Ramos (cell line): ENCODE measurements around the gene ELN.

Experiments
- in situ Hi-C: fragments of 300-500 bp; cut with MboI; formaldehyde crosslinking; loops from one replicate; pipeline ENCODE4 v1.14.3; 2022; ENCODE audit warnings: low sequenced_read_pairs; ENCODE audit not compliant: unreplicated experiment

ELN gene

GRCh38 chr7:74082770-74083116, 54.8 kb downstream of the ELN start:
- in situ Hi-C loops = no loop called here

GRCh38 chr7:74083117-74083876, 55.3 kb downstream of the ELN start, which contains the start of gene LIMK1:
Gene LIMK1 (plus strand): TSS chr7:74083804. CDS start chr7:74083991, 187 bp downstream.
- in situ Hi-C loops = no loop called here

- in situ Hi-C loops = no loop called here
Measured at GRCh38 chr7:74083928-74084721, 56.2 kb downstream of the ELN start.

- in situ Hi-C loops = no loop called here
Measured at GRCh38 chr7:74084722-74085578, 57.0 kb downstream of the ELN start.

- in situ Hi-C loops = no loop called here
Measured at GRCh38 chr7:74087791-74088453, 59.9 kb downstream of the ELN start.

GRCh38 chr7:74092321-74092963, 64.5 kb downstream of the ELN start:
- in situ Hi-C loops = no loop called here

- in situ Hi-C loops = no loop called here
Measured at GRCh38 chr7:74092964-74093471, 65.0 kb downstream of the ELN start.

- in situ Hi-C loops = no loop called here
Measured at GRCh38 chr7:74093671-74094223, 65.8 kb downstream of the ELN start.

- in situ Hi-C loops = no loop called here
Measured at GRCh38 chr7:74094224-74095101, 66.5 kb downstream of the ELN start.

GRCh38 chr7:74095135-74095534, 67.2 kb downstream of the ELN start:
- in situ Hi-C loops = no loop called here

GRCh38 chr7:74097937-74098614, 70.1 kb downstream of the ELN start:
- in situ Hi-C loops = no loop called here

GRCh38 chr7:74099031-74099430, 71.1 kb downstream of the ELN start:
- in situ Hi-C loops = no loop called here

GRCh38 chr7:74101061-74101681, 73.2 kb downstream of the ELN start:
- in situ Hi-C loops = no loop called here

GRCh38 chr7:74103219-74103772, 75.3 kb downstream of the ELN start:
- in situ Hi-C loops = no loop called here

- in situ Hi-C loops = no loop called here
Measured at GRCh38 chr7:74104702-74105101, 76.7 kb downstream of the ELN start.

GRCh38 chr7:74105992-74106391, 78.0 kb downstream of the ELN start:
- in situ Hi-C loops = no loop called here

- in situ Hi-C loops = no loop called here
Measured at GRCh38 chr7:74106846-74107245, 78.9 kb downstream of the ELN start.
